DOHH2 (cell line): ENCODE measurements around the gene TANC1.

Experiments used
- CTCF ChIP-seq: fragments of 200-600 bp; sonication (generic); IDR thresholded peaks from one replicate; pipeline ENCODE4 v1.5.1; 2014; ENCODE audit warnings: antibody characterized with exemption, mild to moderate bottlenecking, low read depth, low read length; ENCODE audit not compliant: poor library complexity, severe bottlenecking
- EZH2phosphoT487 ChIP-seq: fragments of 200-600 bp; sonication (generic); IDR thresholded peaks from 2 replicates; pipeline ENCODE4 v1.6.1; 2017; ENCODE audit warnings: borderline replicate concordance, mild to moderate bottlenecking, antibody characterized with exemption, low read length, moderate library complexity, mixed read lengths

GRCh38 chr2:159098361-159098760 lies 129.9 kb downstream of the TANC1 start:
- TF ChIP-seq EZH2phosphoT487: no peak
- TF ChIP-seq CTCF: no peak
